K562 (cell line): Measurements from ENCODE around the gene PPIA. TPM values are rescaled to one million over a fixed set of nuclear protein-coding genes. Genes with fewer than 3 reads are reported as not detected.

ENCODE experiments used
- DMBX1 ChIP-seq: fragments of 250-450 bp; sonication (Bioruptor Pico); IDR thresholded peaks from 2 replicates; pipeline ENCODE4 v1.8.0; 2022; ENCODE audit warnings: inconsistent platforms, mild to moderate bottlenecking, moderate library complexity, borderline replicate concordance
- GTF2B ChIP-seq: IDR thresholded peaks from 2 replicates; pipeline ENCODE4 v1.6.1; 2011; ENCODE audit not compliant: insufficient read length; ENCODE audit errors: extremely low read depth
- GTF2F1 ChIP-seq: IDR thresholded peaks from 2 replicates; pipeline ENCODE4 v1.6.1; 2011; ENCODE audit warnings: low read depth, low read length, improper control_type of control experiment
- HDAC6 ChIP-seq: IDR thresholded peaks from 2 replicates; pipeline ENCODE4 v1.6.1; 2012; ENCODE audit warnings: low read depth, mild to moderate bottlenecking, control low read depth, inconsistent platforms, low read length, moderate library complexity
- HOXB6 ChIP-seq: fragments of 250-450 bp; sonication (Bioruptor Pico); IDR thresholded peaks from 2 replicates; pipeline ENCODE4 v1.5.1; 2022; ENCODE audit warnings: mild to moderate bottlenecking, borderline replicate concordance
- OTX1 ChIP-seq: fragments of 450-650 bp; formaldehyde crosslinking; IDR thresholded peaks from 2 replicates; pipeline ENCODE4 v1.4.0; 2022; ENCODE audit warnings: mild to moderate bottlenecking
- PHB2 ChIP-seq: fragments of 450-650 bp; IDR thresholded peaks from 2 replicates; pipeline ENCODE4 v1.6.1; 2017; ENCODE audit warnings: low read depth
- RB1 ChIP-seq: fragments of 450-650 bp; IDR thresholded peaks from 2 replicates; pipeline ENCODE4 v1.6.1; 2017; ENCODE audit warnings: low read depth, mild to moderate bottlenecking
- RBM17 ChIP-seq: fragments of 200-400 bp; formaldehyde crosslinking; IDR thresholded peaks from 2 replicates; pipeline ENCODE4 v1.6.1; 2017; ENCODE audit warnings: low read depth, mild to moderate bottlenecking, low read length, borderline replicate concordance
- SP1 ChIP-seq: sonication (generic); formaldehyde crosslinking; IDR thresholded peaks from 2 replicates; pipeline ENCODE4 v1.8.1; 2022; ENCODE audit warnings: mild to moderate bottlenecking, missing genetic modification reagents
- ZBTB12 ChIP-seq: fragments of 250-450 bp; sonication (Bioruptor Pico); IDR thresholded peaks from 2 replicates; pipeline ENCODE4 v1.4.0; 2020
- ZNF431 ChIP-seq: sonication (generic); formaldehyde crosslinking; IDR thresholded peaks from 2 replicates; pipeline ENCODE4 v1.8.0; 2022; ENCODE audit warnings: mild to moderate bottlenecking, missing genetic modification reagents
- polyA plus RNA-seq, 8 experiments: library from polyadenylated mRNA; depleted of rRNA in 4 of 8; stranded (reverse) in 5 of 8; unstranded in 3 of 8; fragments of >200 nt; fragmentation: Nextera tagmentation in 2 of 8; fragmentation: Illumina TruSeq in 1 of 8; extraction: Ambion mirVana in 2 of 8; extraction: Trizol in 1 of 8; gene quantifications; 2 replicates each; pipeline versions ENCODE4 v1.2.1 to v1.2.3, GENCODE V29; 2011 to 2014; ENCODE audit warnings: inconsistent platforms in 1 of 8, missing spikeins in 1 of 8
- total RNA-seq, 7 experiments: library from RNA; depleted of rRNA in 6 of 7; stranded (reverse); fragments of >200 nt in 6 of 7; fragmentation: Illumina TruSeq in 2 of 7; extraction: Trizol in 2 of 7; gene quantifications; 2 replicates each; pipeline versions ENCODE4 v1.2.1 to v1.2.3, GENCODE V29; 2011 to 2021; ENCODE audit warnings: low replicate concordance in 1 of 7
- TF ChIP-seq, protein P1 (sequence below): fragments of 200-800 bp; sonication (Bioruptor generic); IDR thresholded peaks from 2 replicates; pipeline ENCODE4 v1.6.1; 2016; ENCODE audit warnings: missing genetic modification characterization, missing compliant biosample characterization
- TF ChIP-seq, protein P2 (sequence below): sonication (generic); formaldehyde crosslinking; IDR thresholded peaks from 2 replicates; pipeline ENCODE4 v1.9.0; 2022; ENCODE audit warnings: mild to moderate bottlenecking, missing genetic modification reagents

The PPIA gene
- total and polyA plus RNA-seq, 9 of the 15 experiments (the other 6 are each of a cell fraction or from before 2014, with no cell fraction given), result 2,583 to 7,504 (median 3,973) TPM

GRCh38 chr7:44846816-44847508 lies 50.5 kb downstream of the PPIA start (continued):
- TF ChIP-seq, protein P1, sequence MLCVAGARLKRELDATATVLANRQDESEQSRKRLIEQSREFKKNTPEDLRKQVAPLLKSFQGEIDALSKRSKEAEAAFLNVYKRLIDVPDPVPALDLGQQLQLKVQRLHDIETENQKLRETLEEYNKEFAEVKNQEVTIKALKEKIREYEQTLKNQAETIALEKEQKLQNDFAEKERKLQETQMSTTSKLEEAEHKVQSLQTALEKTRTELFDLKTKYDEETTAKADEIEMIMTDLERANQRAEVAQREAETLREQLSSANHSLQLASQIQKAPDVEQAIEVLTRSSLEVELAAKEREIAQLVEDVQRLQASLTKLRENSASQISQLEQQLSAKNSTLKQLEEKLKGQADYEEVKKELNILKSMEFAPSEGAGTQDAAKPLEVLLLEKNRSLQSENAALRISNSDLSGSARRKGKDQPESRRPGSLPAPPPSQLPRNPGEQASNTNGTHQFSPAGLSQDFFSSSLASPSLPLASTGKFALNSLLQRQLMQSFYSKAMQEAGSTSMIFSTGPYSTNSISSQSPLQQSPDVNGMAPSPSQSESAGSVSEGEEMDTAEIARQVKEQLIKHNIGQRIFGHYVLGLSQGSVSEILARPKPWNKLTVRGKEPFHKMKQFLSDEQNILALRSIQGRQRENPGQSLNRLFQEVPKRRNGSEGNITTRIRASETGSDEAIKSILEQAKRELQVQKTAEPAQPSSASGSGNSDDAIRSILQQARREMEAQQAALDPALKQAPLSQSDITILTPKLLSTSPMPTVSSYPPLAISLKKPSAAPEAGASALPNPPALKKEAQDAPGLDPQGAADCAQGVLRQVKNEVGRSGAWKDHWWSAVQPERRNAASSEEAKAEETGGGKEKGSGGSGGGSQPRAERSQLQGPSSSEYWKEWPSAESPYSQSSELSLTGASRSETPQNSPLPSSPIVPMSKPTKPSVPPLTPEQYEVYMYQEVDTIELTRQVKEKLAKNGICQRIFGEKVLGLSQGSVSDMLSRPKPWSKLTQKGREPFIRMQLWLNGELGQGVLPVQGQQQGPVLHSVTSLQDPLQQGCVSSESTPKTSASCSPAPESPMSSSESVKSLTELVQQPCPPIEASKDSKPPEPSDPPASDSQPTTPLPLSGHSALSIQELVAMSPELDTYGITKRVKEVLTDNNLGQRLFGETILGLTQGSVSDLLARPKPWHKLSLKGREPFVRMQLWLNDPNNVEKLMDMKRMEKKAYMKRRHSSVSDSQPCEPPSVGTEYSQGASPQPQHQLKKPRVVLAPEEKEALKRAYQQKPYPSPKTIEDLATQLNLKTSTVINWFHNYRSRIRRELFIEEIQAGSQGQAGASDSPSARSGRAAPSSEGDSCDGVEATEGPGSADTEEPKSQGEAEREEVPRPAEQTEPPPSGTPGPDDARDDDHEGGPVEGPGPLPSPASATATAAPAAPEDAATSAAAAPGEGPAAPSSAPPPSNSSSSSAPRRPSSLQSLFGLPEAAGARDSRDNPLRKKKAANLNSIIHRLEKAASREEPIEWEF (CRISPR knock-in tag), result no peak
- TF ChIP-seq GTF2F1 (no peak), DMBX1 (CRISPR knock-in tag) (0 out of 2 replicates have a peak, but pooled peaks have one; percentile 73), ZNF431 (CRISPR knock-in tag) (peak; percentile 50; the same call in 1 of the 2 replicates), PHB2 (no peak), ZBTB12 (CRISPR knock-in tag) (peak; percentile 22; the same call in 1 of the 2 replicates), SP1 (CRISPR knock-in tag) (peak; percentile 2; the same call in 1 of the 2 replicates), RB1 (no peak), HOXB6 (CRISPR knock-in tag) (no peak), OTX1 (no peak), RBM17 (no peak), GTF2B (no peak), HDAC6 (no peak)
- TF ChIP-seq, protein P2, sequence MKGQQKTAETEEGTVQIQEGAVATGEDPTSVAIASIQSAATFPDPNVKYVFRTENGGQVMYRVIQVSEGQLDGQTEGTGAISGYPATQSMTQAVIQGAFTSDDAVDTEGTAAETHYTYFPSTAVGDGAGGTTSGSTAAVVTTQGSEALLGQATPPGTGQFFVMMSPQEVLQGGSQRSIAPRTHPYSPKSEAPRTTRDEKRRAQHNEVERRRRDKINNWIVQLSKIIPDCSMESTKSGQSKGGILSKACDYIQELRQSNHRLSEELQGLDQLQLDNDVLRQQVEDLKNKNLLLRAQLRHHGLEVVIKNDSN (CRISPR knock-in tag), result no peak
